Measurements from ENCODE around the gene ATP13A3. TPM values are rescaled to one million over a fixed set of nuclear protein-coding genes. Genes with fewer than 3 reads are reported as not detected.

The ATP13A3 gene
- total and polyA plus RNA-seq, 10 donors = 10.3 to 142 (median 81.6) TPM

- WGBS, 5 donors = 89 to 93% (median 90%) methylated on average over 15 of the region's 15 CpGs
- peaks cover 0 to 10% (median 6%) of the 10 kb centered on the region in 8 donors for H3K9me3 ChIP-seq
- DNase-seq = no peak
- no peak overlapping the region for H3K4me3 ChIP-seq
- no peaks in the 10 kb centered on the region for H3K36me3 ChIP-seq
- H3K4me1 ChIP-seq = no peaks in the 10 kb centered on the region
- TF ChIP-seq CTCF (IDR thresholded peaks at IDR 0.05 in 8 of 11, conservative IDR thresholded peaks at IDR 0.05 in 3 of 11) (no peak), POLR2A (IDR thresholded peaks at IDR 0.05) (no peak), POLR2AphosphoS5 (IDR thresholded peaks at IDR 0.05) (no peak)
- intact Hi-C loops (cut with DNase I; ENCODE audit: low total_unique reads) = no loop called here
- peaks cover 0 to 31% (median 0%) of the 10 kb centered on the region in 7 donors for H3K27me3 ChIP-seq (replicated peaks in 1 of 7)
- no peak overlapping the region for H3K27ac ChIP-seq
Measured at GRCh38 chr3:194386066-194386465, 100.7 kb downstream of the ATP13A3 start.

GRCh38 chr3:194384569-194385001, 102.2 kb downstream of the ATP13A3 start:
- Histone ChIP-seq H3K27ac (no peak overlapping the region), H3K4me1 (no peaks in the 10 kb centered on the region), H3K36me3 (no peaks in the 10 kb centered on the region), H3K27me3 (replicated peaks in 1 of 7) (peaks cover 0 to 46% (median 0%) of the 10 kb centered on the region in 7 donors), H3K9me3 (no peaks in the 10 kb centered on the region), H3K4me3 (no peak overlapping the region)
- intact Hi-C loops (cut with DNase I; ENCODE audit: low total_unique reads) = no loop called here
- TF ChIP-seq POLR2A (IDR thresholded peaks at IDR 0.05) (no peak), CTCF (IDR thresholded peaks at IDR 0.05 in 8 of 11, conservative IDR thresholded peaks at IDR 0.05 in 3 of 11) (no peak), POLR2AphosphoS5 (IDR thresholded peaks at IDR 0.05) (no peak)
- WGBS, 5 donors = 81 to 94% (median 91%) methylated on average over 11 to 12 of the region's 12 CpGs
- peak; percentile 46 for DNase-seq

- intact Hi-C loops (cut with DNase I; ENCODE audit: low total_unique reads) = no loop called here
- Histone ChIP-seq H3K27me3 (replicated peaks in 1 of 7) (peaks cover 0 to 50% (median 0%) of the 10 kb centered on the region in 7 donors), H3K36me3 (no peaks in the 10 kb centered on the region), H3K9me3 (no peaks in the 10 kb centered on the region), H3K4me1 (no peaks in the 10 kb centered on the region), H3K4me3 (no peak overlapping the region), H3K27ac (no peak overlapping the region)
- TF ChIP-seq CTCF (IDR thresholded peaks at IDR 0.05 in 8 of 11, conservative IDR thresholded peaks at IDR 0.05 in 3 of 11) (no peak), POLR2AphosphoS5 (IDR thresholded peaks at IDR 0.05) (no peak), POLR2A (IDR thresholded peaks at IDR 0.05) (no peak)
- 71 to 77% (median 74%) methylated on average over 6 of the region's 6 CpGs for WGBS, 5 donors
- DNase-seq = peak; percentile 41
Measured at GRCh38 chr3:194384156-194384555, 102.6 kb downstream of the ATP13A3 start.

- no peak overlapping the region for H3K27ac ChIP-seq
- no peaks in the 10 kb centered on the region for H3K36me3 ChIP-seq
- no peak overlapping the region for H3K4me3 ChIP-seq
- H3K4me1 ChIP-seq = no peaks in the 10 kb centered on the region
- 89 to 93% (median 91%) methylated on average over 13 to 14 of the region's 14 CpGs for WGBS, 5 donors
- intact Hi-C loops (cut with DNase I; ENCODE audit: low total_unique reads) = no loop called here
- no peaks in the 10 kb centered on the region for H3K9me3 ChIP-seq
- TF ChIP-seq CTCF (IDR thresholded peaks at IDR 0.05 in 8 of 11, conservative IDR thresholded peaks at IDR 0.05 in 3 of 11) = no peak
- no peak for TF ChIP-seq POLR2A (IDR thresholded peaks at IDR 0.05)
- no peak for TF ChIP-seq POLR2AphosphoS5 (IDR thresholded peaks at IDR 0.05)
- peak; percentile 53 for DNase-seq
- H3K27me3 ChIP-seq (replicated peaks in 1 of 7) = peaks cover 0 to 56% (median 0%) of the 10 kb centered on the region in 7 donors
Measured at GRCh38 chr3:194383276-194383940, 103.4 kb downstream of the ATP13A3 start.

Measured in spleen (tissue), 11 donors.